ENCODE measurements around the gene RBKS. TPM values are rescaled to one million over a fixed set of nuclear protein-coding genes. Genes with fewer than 3 reads are reported as not detected.

The RBKS gene
- total RNA-seq, 4 donors from 2014 or later: 1.5 to 3.1 (median 2.1) TPM

- no peak for TF ChIP-seq CTCF (IDR thresholded peaks at IDR 0.05; ENCODE audit: low read depth)
These were observed 13.6 kb upstream of the RBKS start for GRCh38 chr2:27903649-27904404.

GRCh38 chr2:27903018-27903417 is 12.8 kb upstream of the RBKS start:
- no peak for TF ChIP-seq CTCF (IDR thresholded peaks at IDR 0.05; ENCODE audit: low read depth)

GRCh38 chr2:27902098-27902497 is 11.9 kb upstream of the RBKS start:
- no peak for TF ChIP-seq CTCF (IDR thresholded peaks at IDR 0.05; ENCODE audit: low read depth)

GRCh38 chr2:27901234-27901633 is 11.0 kb upstream of the RBKS start:
- TF ChIP-seq CTCF (IDR thresholded peaks at IDR 0.05; ENCODE audit: low read depth): no peak

GRCh38 chr2:27897717-27898116 is 7.5 kb upstream of the RBKS start:
- TF ChIP-seq CTCF (IDR thresholded peaks at IDR 0.05; ENCODE audit: low read depth): no peak

GRCh38 chr2:27893006-27893405 is 2.8 kb upstream of the RBKS start:
- no peak for TF ChIP-seq CTCF (IDR thresholded peaks at IDR 0.05; ENCODE audit: low read depth)

- TF ChIP-seq CTCF (IDR thresholded peaks at IDR 0.05; ENCODE audit: low read depth): no peak
These were observed 1.5 kb upstream of the RBKS start for GRCh38 chr2:27891673-27892105.
